Caco-2 (cell line): ENCODE results near the gene ULK1. TPM values are rescaled to one million over a fixed set of nuclear protein-coding genes. Genes with fewer than 3 reads are reported as not detected.

Experiments
- BruUV-seq: library from RNA; stranded (reverse); fragments of 400-500 nt; replicated peaks from 2 replicates; lab custom pipeline; 2021; lab: Mats Ljungman, UMichigan
- CTCF ChIA-PET: fragments of 300-600 bp; sonication (Branson Sonifier 250); formaldehyde crosslinking; loops from one replicate; lab custom pipeline; 2022; ENCODE audit warnings: antibody characterized with exemption; lab: Charles Lee
- POLR2A ChIA-PET: fragments of 300-600 bp; sonication (Branson Sonifier 250); formaldehyde crosslinking; loops from one replicate; lab custom pipeline; 2022; ENCODE audit warnings: antibody characterized with exemption; lab: Charles Lee
- DNase-seq, 2 experiments: peaks; one replicate each; pipeline versions ENCODE4 v3.0.0 to v3.0.0-alpha.2; 2020 to 2022
- H3K27me3 ChIP-seq: replicated peaks from 2 replicates; pipeline ENCODE4 v1.6.0; 2011; ENCODE audit warnings: low read length; ENCODE audit not compliant: control insufficient read depth, insufficient read depth
- H3K36me3 ChIP-seq: 2 replicates; pipeline ENCODE4 v1.5.1; 2011; ENCODE audit warnings: low read length; ENCODE audit not compliant: control insufficient read depth, insufficient read depth
- H3K4me1 ChIP-seq: fragments of 250-450 bp; sonication (Bioruptor Pico); 2 replicates; pipeline ENCODE4 v1.5.1; 2020; ENCODE audit warnings: mild to moderate bottlenecking
- H3K4me3 ChIP-seq: 2 replicates; pipeline ENCODE4 v1.5.1; 2011; ENCODE audit warnings: low read depth, mild to moderate bottlenecking, control low read depth, low read length
- H3K9me3 ChIP-seq: fragments of 250-450 bp; sonication (Bioruptor Pico); 2 replicates; pipeline ENCODE4 v1.5.1; 2020; ENCODE audit warnings: mild to moderate bottlenecking, moderate library complexity
- H3K27ac Mint-ChIP-seq: one replicate; pipeline ENCODE4 v1.8.0; 2022; ENCODE audit warnings: mixed read lengths; ENCODE audit not compliant: unreplicated experiment
- H3K27me3 Mint-ChIP-seq: one replicate; pipeline ENCODE4 v1.8.0; 2022; ENCODE audit warnings: mixed read lengths; ENCODE audit not compliant: insufficient read depth, unreplicated experiment
- H3K36me3 Mint-ChIP-seq: one replicate; pipeline ENCODE4 v1.8.0; 2022; ENCODE audit warnings: mild to moderate bottlenecking, mixed read lengths; ENCODE audit not compliant: insufficient read depth, unreplicated experiment
- H3K4me1 Mint-ChIP-seq: one replicate; pipeline ENCODE4 v1.8.0; 2022; ENCODE audit warnings: low read depth, mixed read lengths; ENCODE audit not compliant: unreplicated experiment
- H3K4me3 Mint-ChIP-seq: one replicate; pipeline ENCODE4 v1.8.0; 2022; ENCODE audit warnings: mild to moderate bottlenecking, moderate library complexity, mixed read lengths; ENCODE audit not compliant: unreplicated experiment
- H3K9me3 Mint-ChIP-seq: one replicate; pipeline ENCODE4 v1.8.0; 2022; ENCODE audit warnings: mixed read lengths; ENCODE audit not compliant: unreplicated experiment
- intact Hi-C: fragments of 100-400 bp; cut with micrococcal nuclease; formaldehyde crosslinking; loops from one replicate; pipeline ENCODE4 v1.10.0; 2022; ENCODE audit not compliant: unreplicated experiment
- total RNA-seq: library from RNA; stranded (reverse); gene quantifications from 2 replicates; pipeline ENCODE4 v1.2.3, GENCODE V29; 2022
- TF ChIP-seq, protein P1 (sequence below), 2 experiments: fragments of 200-600 bp in 1 of 2; IDR thresholded peaks; 1 replicate in 1 of 2; 2 replicates in 1 of 2; pipeline versions ENCODE4 v1.5.1 to v1.8.0; 2011 to 2022; ENCODE audit warnings: antibody characterized with exemption in 1 of 2, control low read depth in 1 of 2, inconsistent platforms in 1 of 2, low read depth in 1 of 2, low read length in 1 of 2, mild to moderate bottlenecking in 1 of 2, moderate library complexity in 1 of 2; ENCODE audit not compliant: insufficient read depth in 1 of 2, severe bottlenecking in 1 of 2, unreplicated experiment in 1 of 2

The ULK1 gene
- total RNA-seq, 1 experiment from 2014 or later, result 61.1 TPM

DNA sequence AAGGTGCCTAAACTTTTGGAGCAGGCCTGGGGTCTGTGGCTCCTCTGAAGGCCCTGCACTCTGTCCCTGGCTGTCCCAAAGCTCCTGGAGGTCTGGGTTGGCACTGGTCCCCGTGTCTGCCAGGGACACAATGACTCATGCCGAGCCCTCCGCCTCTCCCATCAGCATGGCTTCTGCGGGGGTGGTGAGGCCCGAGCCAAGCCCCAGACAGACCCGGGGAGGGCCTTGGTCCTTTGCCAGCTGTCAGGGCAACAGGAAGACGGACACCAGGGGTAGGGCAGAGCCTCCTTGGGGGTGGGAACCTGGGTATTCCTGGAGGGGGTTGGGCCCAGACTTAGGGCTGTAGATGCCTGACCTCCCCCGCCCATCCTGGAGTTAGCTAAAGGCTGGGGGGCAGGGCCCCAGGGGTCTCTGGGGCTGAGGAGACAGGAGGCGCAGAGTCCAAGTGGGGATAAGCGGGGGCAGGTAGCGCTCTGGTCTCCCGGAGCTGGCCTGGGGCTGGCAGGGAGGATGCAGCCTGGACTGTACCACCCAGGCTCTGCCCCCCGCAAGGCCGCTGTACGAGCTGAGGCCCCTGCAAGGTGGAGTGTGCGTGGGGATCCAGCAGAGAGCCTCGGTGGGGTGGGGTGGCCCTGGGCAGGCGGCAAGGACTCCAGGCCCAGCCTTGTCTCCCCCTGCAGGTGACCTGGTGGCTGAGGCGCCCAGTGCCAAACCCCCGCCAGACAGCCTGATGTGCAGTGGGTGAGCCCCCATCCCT is 18.3 kb downstream of the ULK1 start:
- H3K36me3 ChIP-seq, result no peaks in the 10 kb centered on the region; the same call in 1 of the 2 replicates
- DNase-seq, result no peak
- H3K4me1 Mint-ChIP-seq, result no peaks in the 10 kb centered on the region
- no peak overlapping the region for H3K4me3 Mint-ChIP-seq
- no peak overlapping the region for H3K4me3 ChIP-seq
- H3K27me3 Mint-ChIP-seq, result no peaks in the 10 kb centered on the region
- H3K27me3 ChIP-seq, result no peaks in the 10 kb centered on the region
- H3K4me1 ChIP-seq, result no peaks in the 10 kb centered on the region
- ChIA-PET CTCF (no interaction called here), POLR2A (no interaction called here)
- TF ChIP-seq, protein P1, sequence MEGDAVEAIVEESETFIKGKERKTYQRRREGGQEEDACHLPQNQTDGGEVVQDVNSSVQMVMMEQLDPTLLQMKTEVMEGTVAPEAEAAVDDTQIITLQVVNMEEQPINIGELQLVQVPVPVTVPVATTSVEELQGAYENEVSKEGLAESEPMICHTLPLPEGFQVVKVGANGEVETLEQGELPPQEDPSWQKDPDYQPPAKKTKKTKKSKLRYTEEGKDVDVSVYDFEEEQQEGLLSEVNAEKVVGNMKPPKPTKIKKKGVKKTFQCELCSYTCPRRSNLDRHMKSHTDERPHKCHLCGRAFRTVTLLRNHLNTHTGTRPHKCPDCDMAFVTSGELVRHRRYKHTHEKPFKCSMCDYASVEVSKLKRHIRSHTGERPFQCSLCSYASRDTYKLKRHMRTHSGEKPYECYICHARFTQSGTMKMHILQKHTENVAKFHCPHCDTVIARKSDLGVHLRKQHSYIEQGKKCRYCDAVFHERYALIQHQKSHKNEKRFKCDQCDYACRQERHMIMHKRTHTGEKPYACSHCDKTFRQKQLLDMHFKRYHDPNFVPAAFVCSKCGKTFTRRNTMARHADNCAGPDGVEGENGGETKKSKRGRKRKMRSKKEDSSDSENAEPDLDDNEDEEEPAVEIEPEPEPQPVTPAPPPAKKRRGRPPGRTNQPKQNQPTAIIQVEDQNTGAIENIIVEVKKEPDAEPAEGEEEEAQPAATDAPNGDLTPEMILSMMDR (IDR thresholded peaks at IDR 0.05; ENCODE audit: insufficient read depth in 1 of 2, low read depth in 1 of 2, low read length in 1 of 2, severe bottlenecking in 1 of 2, unreplicated experiment in 1 of 2), result peak in 1 of 2 experiments; percentile 25
- BruUV-seq, result no TSS peak
- H3K27ac Mint-ChIP-seq, result no peak overlapping the region
- no peaks in the 10 kb centered on the region for H3K9me3 Mint-ChIP-seq
- H3K9me3 ChIP-seq, result no peaks in the 10 kb centered on the region
- peaks cover 29% of the 10 kb centered on the region for H3K36me3 Mint-ChIP-seq
- intact Hi-C loops, result no loop called here

DNA sequence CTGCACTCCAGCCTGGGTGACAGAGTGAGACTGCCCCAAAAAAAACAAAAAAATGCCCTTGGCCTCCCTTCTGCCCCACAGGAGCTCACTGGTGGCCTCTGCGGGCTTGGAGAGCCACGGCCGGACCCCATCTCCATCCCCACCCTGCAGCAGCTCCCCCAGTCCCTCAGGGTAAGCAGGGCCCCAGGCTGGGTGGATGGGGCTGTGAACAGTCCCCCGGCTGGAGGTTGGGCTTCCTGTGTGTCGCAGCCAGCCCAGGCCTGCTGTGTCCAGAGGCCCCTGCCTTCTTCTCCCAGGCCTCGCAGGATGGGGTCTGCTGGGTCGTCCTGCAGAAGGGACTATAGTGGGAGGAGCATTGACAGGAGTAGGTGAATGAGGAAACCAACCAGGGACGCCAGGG is 19.2 kb downstream of the ULK1 start:
- H3K4me1 Mint-ChIP-seq, result no peaks in the 10 kb centered on the region

DNA sequence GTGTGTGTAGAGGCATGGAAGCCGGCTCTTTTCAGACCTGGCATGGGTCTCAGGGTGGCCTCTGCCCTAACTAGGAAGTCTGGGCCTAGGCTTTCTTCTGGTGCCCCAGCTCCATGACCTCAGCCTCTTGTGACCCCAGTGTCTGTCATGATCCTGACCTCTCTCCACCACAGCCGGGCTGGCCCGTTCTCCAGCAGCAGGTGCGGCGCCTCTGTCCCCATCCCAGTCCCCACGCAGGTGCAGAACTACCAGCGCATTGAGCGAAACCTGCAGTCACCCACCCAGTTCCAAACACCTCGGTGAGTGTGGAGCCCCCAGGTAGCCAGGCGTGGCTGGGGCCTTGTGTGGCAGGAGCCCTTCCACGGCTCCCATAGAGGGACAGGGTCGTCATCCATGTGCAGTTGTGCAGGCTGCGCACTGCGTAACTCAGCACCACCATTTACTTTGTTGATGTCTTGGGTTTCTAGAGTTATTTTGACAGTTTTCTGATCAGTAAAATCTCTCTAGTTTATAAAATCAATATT is 19.8 kb downstream of the ULK1 start:
- H3K4me1 Mint-ChIP-seq, result no peaks in the 10 kb centered on the region
- no peaks in the 10 kb centered on the region for H3K9me3 Mint-ChIP-seq
- no peaks in the 10 kb centered on the region for H3K9me3 ChIP-seq
- H3K27me3 ChIP-seq, result no peaks in the 10 kb centered on the region
- H3K27me3 Mint-ChIP-seq, result no peaks in the 10 kb centered on the region
- H3K4me3 Mint-ChIP-seq, result no peak overlapping the region
- H3K4me1 ChIP-seq, result no peaks in the 10 kb centered on the region
- CTCF ChIA-PET, result no interaction called here
- no peak overlapping the region for H3K27ac Mint-ChIP-seq
- TF ChIP-seq, protein P1 (IDR thresholded peaks at IDR 0.05; ENCODE audit: insufficient read depth in 1 of 2, low read depth in 1 of 2, low read length in 1 of 2, severe bottlenecking in 1 of 2, unreplicated experiment in 1 of 2), result no peak
- H3K36me3 ChIP-seq, result no peaks in the 10 kb centered on the region; the same call in 1 of the 2 replicates
- no peak overlapping the region for H3K4me3 ChIP-seq
- DNase-seq, result no peak
- intact Hi-C loops, result no loop called here
- POLR2A ChIA-PET, result no interaction called here
- BruUV-seq, result no TSS peak
- peaks cover 21% of the 10 kb centered on the region for H3K36me3 Mint-ChIP-seq

More for the DNA sequence above, 19.2 kb downstream of the ULK1 start:
- Mint-ChIP-seq H3K9me3 (no peaks in the 10 kb centered on the region), H3K4me3 (no peak overlapping the region), H3K36me3 (peaks cover 26% of the 10 kb centered on the region), H3K27ac (no peak overlapping the region), H3K27me3 (no peaks in the 10 kb centered on the region)
- H3K4me1 ChIP-seq, result no peaks in the 10 kb centered on the region
- TF ChIP-seq, protein P1 (IDR thresholded peaks at IDR 0.05; ENCODE audit: insufficient read depth in 1 of 2, low read depth in 1 of 2, low read length in 1 of 2, severe bottlenecking in 1 of 2, unreplicated experiment in 1 of 2), result no peak
- no peaks in the 10 kb centered on the region for H3K27me3 ChIP-seq
- H3K36me3 ChIP-seq, result no peaks in the 10 kb centered on the region; the same call in 1 of the 2 replicates
- BruUV-seq, result no TSS peak
- ChIA-PET CTCF (no interaction called here), POLR2A (no interaction called here)
- H3K4me3 ChIP-seq, result no peak overlapping the region
- DNase-seq, result no peak
- intact Hi-C loops, result no loop called here
- H3K9me3 ChIP-seq, result no peaks in the 10 kb centered on the region
